OCI-LY3 (cell line): ENCODE results near the gene GALNT18.

Source experiments
- H2AFZ ChIP-seq: fragments of 200-600, 300-600 bp; shearing (Covaris generic); 2 replicates; pipeline ENCODE4 v1.6.0; 2014; ENCODE audit warnings: antibody characterized with exemption, low read depth, low read length
- H3K27ac ChIP-seq: fragments of 200-600, 300-600 bp; sonication (generic); 2 replicates; pipeline ENCODE4 v1.5.1; 2014; ENCODE audit warnings: mild to moderate bottlenecking, low read length, moderate library complexity, mixed read lengths
- H3K27me3 ChIP-seq: fragments of 200-600, 300-600 bp; sonication (generic); 2 replicates; pipeline ENCODE4 v1.6.1; 2014; ENCODE audit warnings: low read depth, low read length, mixed read lengths
- H3K36me3 ChIP-seq: fragments of 200-600, 300-600 bp; sonication (generic); replicated peaks from 2 replicates; pipeline ENCODE3; 2014; ENCODE audit warnings: low read depth, low read length, mixed read lengths
- H3K4me1 ChIP-seq: fragments of 300-600, 200-600 bp; sonication (generic); 2 replicates; pipeline ENCODE4 v1.6.1; 2014; ENCODE audit warnings: low read length, mixed read lengths
- H3K4me2 ChIP-seq: fragments of 200-600, 300-600 bp; sonication (generic); 2 replicates; pipeline ENCODE4 v1.6.1; 2014; ENCODE audit warnings: low read length, mixed read lengths
- H3K4me3 ChIP-seq: fragments of 300-600, 200-600 bp; sonication (generic); 2 replicates; pipeline ENCODE4 v1.5.1; 2014; ENCODE audit warnings: antibody characterized with exemption, mild to moderate bottlenecking, low read length, moderate library complexity
- H3K79me2 ChIP-seq: fragments of 300-600, 200-600 bp; shearing (Covaris generic); 2 replicates; pipeline ENCODE4 v1.6.1; 2014; ENCODE audit warnings: mild to moderate bottlenecking, low read length, mixed read lengths
- H3K9ac ChIP-seq: fragments of 300-600, 200-600 bp; shearing (Covaris generic); 2 replicates; pipeline ENCODE4 v1.6.0; 2014; ENCODE audit warnings: mild to moderate bottlenecking, low read length, moderate library complexity
- H3K9me3 ChIP-seq: fragments of 200-600, 300-600 bp; shearing (Covaris generic); 2 replicates; pipeline ENCODE4 v1.6.1; 2014; ENCODE audit warnings: low read length, mixed read lengths; ENCODE audit not compliant: insufficient read depth
- H4K20me1 ChIP-seq: fragments of 200-600, 300-600 bp; sonication (generic); 2 replicates; pipeline ENCODE4 v1.6.1; 2016; ENCODE audit warnings: low read length, mixed read lengths; ENCODE audit not compliant: insufficient read depth
- CTCF ChIP-seq: fragments of 200-600, 300-600 bp; sonication (generic); IDR thresholded peaks from 2 replicates; pipeline ENCODE4 v1.5.1; 2014; ENCODE audit warnings: antibody characterized with exemption, low read length, low read depth
- EZH2phosphoT487 ChIP-seq: fragments of 200-600 bp; shearing (Covaris generic); IDR thresholded peaks from 2 replicates; pipeline ENCODE4 v1.6.1; 2018; ENCODE audit warnings: antibody characterized with exemption, mixed run types, low read depth

The GALNT18 gene

GRCh38 chr11:11486002-11486401, 135.8 kb downstream of the GALNT18 start:
- H3K4me2 ChIP-seq: no peak overlapping the region
- no peaks in the 10 kb centered on the region for H4K20me1 ChIP-seq
- no peak overlapping the region for H3K27ac ChIP-seq
- no peak overlapping the region for H3K9ac ChIP-seq
- no peak overlapping the region for H3K4me3 ChIP-seq
- TF ChIP-seq EZH2phosphoT487: no peak
- no peak for TF ChIP-seq CTCF
- H3K79me2 ChIP-seq: no peaks in the 10 kb centered on the region
- H2AFZ ChIP-seq: no peak overlapping the region
- H3K4me1 ChIP-seq: no peaks in the 10 kb centered on the region
- peaks cover 15% of the 10 kb centered on the region; the same call in 1 of the 2 replicates for H3K27me3 ChIP-seq
- no peaks in the 10 kb centered on the region for H3K36me3 ChIP-seq
- H3K9me3 ChIP-seq: no peaks in the 10 kb centered on the region

GRCh38 chr11:11483627-11484026, 138.2 kb downstream of the GALNT18 start:
- H3K4me3 ChIP-seq: no peak overlapping the region
- no peak overlapping the region for H3K9ac ChIP-seq
- no peak for TF ChIP-seq CTCF
- no peak for TF ChIP-seq EZH2phosphoT487
- H3K4me2 ChIP-seq: no peak overlapping the region
- no peaks in the 10 kb centered on the region for H3K4me1 ChIP-seq
- no peaks in the 10 kb centered on the region for H4K20me1 ChIP-seq
- H3K36me3 ChIP-seq: no peaks in the 10 kb centered on the region
- no peak overlapping the region for H2AFZ ChIP-seq
- H3K27ac ChIP-seq: no peak overlapping the region
- H3K9me3 ChIP-seq: no peaks in the 10 kb centered on the region
- H3K79me2 ChIP-seq: no peaks in the 10 kb centered on the region
- peaks cover 33% of the 10 kb centered on the region for H3K27me3 ChIP-seq

GRCh38 chr11:11482730-11483129, 139.1 kb downstream of the GALNT18 start:
- no peak overlapping the region for H3K9ac ChIP-seq
- H3K4me3 ChIP-seq: no peak overlapping the region
- no peaks in the 10 kb centered on the region for H3K9me3 ChIP-seq
- no peaks in the 10 kb centered on the region for H3K4me1 ChIP-seq
- no peaks in the 10 kb centered on the region for H4K20me1 ChIP-seq
- H3K27me3 ChIP-seq: peaks cover 33% of the 10 kb centered on the region
- no peaks in the 10 kb centered on the region for H3K79me2 ChIP-seq
- no peak overlapping the region for H3K4me2 ChIP-seq
- H3K27ac ChIP-seq: no peak overlapping the region
- H2AFZ ChIP-seq: no peak overlapping the region
- TF ChIP-seq CTCF: no peak
- no peak for TF ChIP-seq EZH2phosphoT487
- H3K36me3 ChIP-seq: no peaks in the 10 kb centered on the region

GRCh38 chr11:11481371-11481770, 140.4 kb downstream of the GALNT18 start:
- TF ChIP-seq EZH2phosphoT487 (no peak), CTCF (no peak)
- H3K36me3 ChIP-seq: no peaks in the 10 kb centered on the region
- no peak overlapping the region for H3K27ac ChIP-seq

More at GRCh38 chr11:11481371-11481770, 140.4 kb downstream of the GALNT18 start:
- Histone ChIP-seq H3K9ac (no peak overlapping the region), H2AFZ (no peak overlapping the region), H3K79me2 (no peaks in the 10 kb centered on the region), H3K4me1 (no peaks in the 10 kb centered on the region), H3K9me3 (no peaks in the 10 kb centered on the region), H3K27me3 (peaks cover 33% of the 10 kb centered on the region), H4K20me1 (no peaks in the 10 kb centered on the region), H3K4me2 (no peak overlapping the region), H3K4me3 (no peak overlapping the region)
